Adrenal gland (tissue), 12 donors: ENCODE measurements around the gene UNC13D. TPM values are rescaled to one million over a fixed set of nuclear protein-coding genes. Genes with fewer than 3 reads are reported as not detected.

Experiments used
- DNase-seq, 7 donors: peaks; one replicate each; pipeline ENCODE4 v3.0.0-alpha.2; 2019 to 2020
- H3K27ac ChIP-seq, 5 donors: fragments of 200-600 bp; sonication (generic) in 4 of 5; 1 replicate in 3 of 5; 2 replicates in 2 of 5; pipeline versions ENCODE4 v1.5.1 to v1.8.0; 2016 to 2020; ENCODE audit warnings: mild to moderate bottlenecking in 1 of 5
- H3K27me3 ChIP-seq: fragments of 200-600 bp; 2 replicates; pipeline ENCODE4 v1.8.0; 2021
- H3K36me3 ChIP-seq, 2 donors: fragments of 200-600 bp; replicated peaks in 1 of 2; 1 replicate in 1 of 2; 2 replicates in 1 of 2; pipeline versions ENCODE4 v1.5.1 to v1.8.0; 2018 to 2022
- H3K4me1 ChIP-seq, 2 donors: fragments of 200-600 bp; replicated peaks in 1 of 2; 1 replicate in 1 of 2; 2 replicates in 1 of 2; pipeline versions ENCODE4 v1.5.1 to v1.8.0; 2018 to 2021
- H3K4me3 ChIP-seq, 4 donors: fragments of 200-600 bp; sonication (generic) in 3 of 4; one replicate each; pipeline ENCODE4 v1.5.1; 2016 to 2018
- H3K9me3 ChIP-seq, 3 donors: fragments of 200-600 bp; sonication (generic) in 1 of 3; replicated peaks in 1 of 3; 1 replicate in 2 of 3; 2 replicates in 1 of 3; pipeline versions ENCODE4 v1.5.1 to v1.8.0; 2016 to 2021
- POLR2A ChIP-seq, 2 donors: fragments of 450-650 bp; IDR thresholded peaks; one replicate each; pipeline ENCODE4 v1.6.1; 2017; ENCODE audit warnings: antibody characterized with exemption in 2 of 2, mild to moderate bottlenecking in 2 of 2, moderate library complexity in 1 of 2
- WGBS, 4 donors: extraction: QIAGEN DNeasy Blood & Tissue Kit in 2 of 4; methylation state at CpG; one replicate each; pipeline versions ENCODE4 v1.1.5 to v1.1.7; 2013 to 2017; 5-methylcytosine and 5-hydroxymethylcytosine counted together
- intact Hi-C, 2 donors: fragments of 100-400 bp; cut with DNase I; formaldehyde crosslinking; loops; one replicate each; pipeline versions ENCODE4 v1.14.1 to v1.15.0; 2022 to 2023
- polyA plus RNA-seq, 3 donors: library from polyadenylated mRNA; stranded (reverse); fragments of 200-250 nt in 2 of 3; fragments of 350-450 nt in 1 of 3; fragmentation: Illumina TruSeq in 1 of 3; extraction: RNeasy Lipid Tissue Mini Kit (QIAGEN cat#74804) in 1 of 3; gene quantifications; one replicate each; pipeline ENCODE4 v1.2.3, GENCODE V29; 2013 to 2014
- total RNA-seq, 9 donors: library from RNA; depleted of rRNA in 4 of 9; stranded (reverse); fragments of >200 nt in 4 of 9; fragments of 120-200 nt in 1 of 9; fragmentation: NEBNext Ultra II Directional in 1 of 9; extraction: Animal tissue kit (Norgen Biotek cat#: 25700) in 1 of 9; gene quantifications; one replicate each; pipeline versions ENCODE4 v1.1.0 to v1.2.4, GENCODE V29; 2013 to 2023
- TF ChIP-seq, protein P1 (sequence below), 6 experiments: fragments of 450-650 bp in 4 of 6; fragments of 200-600 bp in 2 of 6; sonication (generic) in 1 of 6; IDR thresholded peaks; 1 replicate in 5 of 6; 2 replicates in 1 of 6; pipeline versions ENCODE4 v1.5.1 to v1.8.0; 2016 to 2021; ENCODE audit warnings: antibody characterized with exemption in 6 of 6, mild to moderate bottlenecking in 2 of 6, moderate library complexity in 1 of 6
- donor health status: healthy with polysubstance abuse.
- donor health status: Bipolar disorder and iron deficiency.
- donor health status: DM: yes; HTN: yes; CAD: no.
- donor health status: DM: no; HTN: no; CAD: no.
- donor health status: DM: no; HTN: no; CAD: no.
- donor health status: DM: yes; HTN: yes; CAD: no.

UNC13D gene
- total and polyA plus RNA-seq, 12 donors = 3.0 to 47.5 (median 13.8) TPM

DNA sequence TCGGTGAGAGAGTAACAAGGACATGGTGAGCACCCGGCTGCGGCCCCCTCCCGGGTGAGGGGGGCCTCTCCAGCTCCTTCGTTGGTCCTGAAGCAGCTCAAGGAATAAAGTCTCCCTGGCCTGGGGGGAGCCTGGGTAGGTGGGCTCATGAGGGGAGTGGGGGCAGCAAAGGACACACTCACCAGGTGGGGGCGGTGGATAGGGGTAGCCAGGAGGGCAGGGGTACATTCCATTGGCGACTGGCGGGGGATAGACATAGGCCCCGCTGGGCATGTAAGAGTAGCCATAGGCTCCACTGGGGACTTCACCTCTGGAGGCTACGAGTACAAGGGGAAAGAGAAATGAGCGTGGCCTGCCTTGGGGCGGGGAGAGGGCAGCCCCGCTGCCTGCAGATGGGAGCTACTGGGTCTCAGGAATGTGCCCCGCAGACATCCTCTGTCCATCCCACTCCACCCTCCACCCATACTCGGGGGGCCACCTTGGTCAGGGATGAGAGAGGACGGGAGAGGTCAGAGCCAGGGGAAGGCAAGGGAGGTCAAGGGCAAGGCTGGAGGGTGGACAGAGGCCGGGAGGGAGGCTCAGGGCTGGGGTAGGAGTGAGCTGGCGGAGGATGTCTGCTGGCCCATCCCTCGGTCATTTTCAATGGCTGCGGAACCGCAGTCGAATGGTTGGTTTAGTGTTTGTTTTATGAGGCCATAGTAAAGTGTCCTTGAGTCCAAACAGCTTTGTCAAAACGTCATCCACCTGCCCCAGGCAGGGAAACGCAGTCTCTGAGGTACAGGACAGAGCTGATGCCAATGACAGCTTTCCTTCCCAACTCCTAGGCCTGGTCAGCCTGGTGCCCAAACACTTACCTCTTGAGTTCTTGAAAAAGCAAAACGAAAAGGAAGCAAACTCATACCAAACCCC, 3.7 kb upstream of the UNC13D start:
- intact Hi-C loops = no loop called here
- Histone ChIP-seq H3K4me1 (peaks cover 34 to 76% of the 10 kb centered on the region in 2 donors), H3K27ac (peak overlapping the region in 3 of 5 donors; percentile 59 to 97 (median 88)), H3K36me3 (peaks cover 0 to 64% of the 10 kb centered on the region in 2 donors), H3K27me3 (no peaks in the 10 kb centered on the region), H3K4me3 (no peak overlapping the region), H3K9me3 (no peaks in the 10 kb centered on the region)
- DNase-seq = no peak
- 63 to 70% (median 65%) methylated on average over 21 to 25 of the region's 25 CpGs for WGBS, 4 donors
- TF ChIP-seq, protein P1, sequence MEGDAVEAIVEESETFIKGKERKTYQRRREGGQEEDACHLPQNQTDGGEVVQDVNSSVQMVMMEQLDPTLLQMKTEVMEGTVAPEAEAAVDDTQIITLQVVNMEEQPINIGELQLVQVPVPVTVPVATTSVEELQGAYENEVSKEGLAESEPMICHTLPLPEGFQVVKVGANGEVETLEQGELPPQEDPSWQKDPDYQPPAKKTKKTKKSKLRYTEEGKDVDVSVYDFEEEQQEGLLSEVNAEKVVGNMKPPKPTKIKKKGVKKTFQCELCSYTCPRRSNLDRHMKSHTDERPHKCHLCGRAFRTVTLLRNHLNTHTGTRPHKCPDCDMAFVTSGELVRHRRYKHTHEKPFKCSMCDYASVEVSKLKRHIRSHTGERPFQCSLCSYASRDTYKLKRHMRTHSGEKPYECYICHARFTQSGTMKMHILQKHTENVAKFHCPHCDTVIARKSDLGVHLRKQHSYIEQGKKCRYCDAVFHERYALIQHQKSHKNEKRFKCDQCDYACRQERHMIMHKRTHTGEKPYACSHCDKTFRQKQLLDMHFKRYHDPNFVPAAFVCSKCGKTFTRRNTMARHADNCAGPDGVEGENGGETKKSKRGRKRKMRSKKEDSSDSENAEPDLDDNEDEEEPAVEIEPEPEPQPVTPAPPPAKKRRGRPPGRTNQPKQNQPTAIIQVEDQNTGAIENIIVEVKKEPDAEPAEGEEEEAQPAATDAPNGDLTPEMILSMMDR (IDR thresholded peaks at IDR 0.05) = no peak
- no peak for TF ChIP-seq POLR2A (IDR thresholded peaks at IDR 0.05)

DNA sequence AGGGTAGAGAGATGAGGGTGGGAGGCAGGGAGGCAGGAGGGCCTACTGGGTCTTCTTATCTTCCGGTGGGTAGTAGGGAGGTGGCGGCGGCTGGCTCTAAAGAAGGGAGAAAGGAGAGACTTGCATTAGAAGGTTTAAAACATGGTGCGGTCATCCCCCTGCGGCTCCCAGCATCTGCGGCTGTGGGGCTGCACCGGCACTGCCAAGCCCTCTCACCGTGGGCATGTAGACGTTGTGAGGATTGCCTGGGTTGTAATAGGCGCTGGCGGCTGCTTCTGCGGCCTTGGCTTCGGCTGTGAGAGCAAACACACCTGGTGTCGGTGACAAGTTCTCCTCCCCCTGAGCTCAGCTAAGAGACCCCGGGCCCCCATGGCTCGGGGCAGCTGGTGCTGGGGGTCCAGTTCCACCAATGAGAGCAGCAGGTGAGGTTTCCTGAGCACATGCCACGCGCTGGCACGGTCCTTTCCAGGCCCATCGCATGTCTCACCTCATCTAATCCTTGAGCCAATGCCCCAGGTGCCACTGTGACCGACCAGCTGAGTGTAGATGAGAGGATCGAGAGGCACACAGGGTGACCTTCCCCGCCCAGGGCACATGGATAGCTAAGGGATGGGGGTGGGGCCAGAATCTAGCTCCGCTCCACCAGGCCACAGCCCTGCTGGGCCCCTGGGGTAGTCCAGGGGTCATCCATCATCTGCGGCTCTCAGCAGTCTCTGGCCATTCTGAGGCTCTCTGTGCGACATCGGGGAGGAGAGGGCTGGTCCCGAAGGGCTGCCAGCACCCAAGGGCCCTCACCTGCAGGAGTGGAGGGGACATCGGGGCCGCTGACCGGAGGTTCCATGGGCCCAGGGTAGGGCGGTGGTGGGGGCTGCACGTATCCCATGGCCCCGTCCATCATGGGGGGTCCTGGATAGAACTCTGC, 2.7 kb upstream of the UNC13D start:
- TF ChIP-seq POLR2A (IDR thresholded peaks at IDR 0.05) = no peak
- TF ChIP-seq, protein P1 (IDR thresholded peaks at IDR 0.05) = no peak
- WGBS, 4 donors = 79 to 82% (median 81%) methylated on average over 14 to 34 of the region's 34 CpGs
- Histone ChIP-seq H3K4me3 (no peak overlapping the region), H3K9me3 (no peaks in the 10 kb centered on the region), H3K36me3 (peaks cover 0 to 60% of the 10 kb centered on the region in 2 donors), H3K4me1 (peaks cover 34 to 74% of the 10 kb centered on the region in 2 donors), H3K27ac (peak overlapping the region in 4 of 5 donors; percentile 88 to 97 (median 90)), H3K27me3 (no peaks in the 10 kb centered on the region)
- DNase-seq = no peak
- intact Hi-C loops = no loop called here

DNA sequence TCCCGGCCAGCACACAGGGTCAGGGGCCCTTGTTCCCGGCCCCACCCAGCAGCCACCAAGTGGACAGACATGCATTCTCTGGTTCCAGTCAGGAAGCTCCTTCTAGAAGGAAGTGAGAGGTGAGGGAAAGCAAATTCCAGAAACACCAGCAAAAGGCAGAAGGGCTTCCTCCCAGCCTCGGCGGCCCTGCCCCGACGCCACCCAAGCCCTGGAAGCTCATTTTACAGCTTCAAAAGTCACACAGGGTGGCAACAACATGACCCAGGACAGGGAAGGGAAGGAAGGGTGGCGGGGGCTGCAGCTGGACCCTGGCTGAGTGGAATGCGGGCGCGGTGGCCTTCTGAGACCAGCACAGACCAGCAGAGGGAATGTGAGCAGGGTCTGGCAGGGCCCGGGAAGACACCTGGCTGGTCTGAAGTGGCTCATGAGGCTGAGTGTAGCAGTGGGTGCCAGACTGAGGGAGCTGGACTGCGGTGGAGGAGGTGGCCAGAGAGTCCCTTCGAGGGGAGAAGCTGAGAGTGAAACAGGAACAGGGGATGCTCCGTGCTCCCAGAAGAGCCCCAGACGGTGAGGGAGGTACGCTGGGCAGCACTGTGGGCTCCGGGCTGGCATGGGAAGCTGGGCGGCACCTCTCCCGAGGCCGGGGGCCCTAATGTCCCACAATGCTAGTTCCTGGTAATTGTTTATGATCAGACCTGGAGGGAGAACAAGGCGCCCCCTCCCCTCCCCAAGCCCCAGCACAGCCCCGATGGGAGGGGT, 1.9 kb upstream of the UNC13D start:
- WGBS, 4 donors = 62 to 70% (median 67%) methylated on average over 16 to 22 of the region's 22 CpGs
- peak in 1 of 7 donors; percentile 58 for DNase-seq
- Histone ChIP-seq H3K27me3 (no peaks in the 10 kb centered on the region), H3K27ac (peak overlapping the region in 4 of 5 donors; percentile 88 to 97 (median 90)), H3K9me3 (no peaks in the 10 kb centered on the region), H3K4me3 (no peak overlapping the region), H3K4me1 (peaks cover 34 to 66% of the 10 kb centered on the region in 2 donors), H3K36me3 (peaks cover 0 to 52% of the 10 kb centered on the region in 2 donors)
- TF ChIP-seq POLR2A (IDR thresholded peaks at IDR 0.05) = no peak
- TF ChIP-seq, protein P1 (IDR thresholded peaks at IDR 0.05) = no peak
- intact Hi-C loops = no loop called here
